IMR-90 (cell line): ENCODE results near the gene GNG7.

Experiments
- BHLHE40 ChIP-seq: fragments of 150-350 bp; IDR thresholded peaks from 2 replicates; pipeline ENCODE4 v1.6.1; 2016; ENCODE audit warnings: mild to moderate bottlenecking, low read depth, low read length
- CEBPB ChIP-seq: IDR thresholded peaks from 2 replicates; pipeline ENCODE4 v1.6.1; 2012; ENCODE audit warnings: low read depth, low read length, improper control_type of control experiment
- CHD1 ChIP-seq: IDR thresholded peaks from 2 replicates; pipeline ENCODE4 v1.6.1; 2012; ENCODE audit warnings: low read depth, low read length, improper control_type of control experiment
- FOS ChIP-seq: fragments of 150-350 bp; IDR thresholded peaks from 2 replicates; pipeline ENCODE4 v1.6.1; 2016; ENCODE audit warnings: low read depth, low read length
- NFE2L2 ChIP-seq: fragments of 150-350 bp; IDR thresholded peaks from 2 replicates; pipeline ENCODE4 v1.6.1; 2016; ENCODE audit warnings: low read depth, mild to moderate bottlenecking, low read length
- POLR2A ChIP-seq: IDR thresholded peaks from 2 replicates; pipeline ENCODE4 v1.6.1; 2012; ENCODE audit warnings: mild to moderate bottlenecking, low read depth, low read length
- RAD21 ChIP-seq: IDR thresholded peaks from 2 replicates; pipeline ENCODE4 v1.6.1; 2012; ENCODE audit warnings: low read length, improper control_type of control experiment
- TF ChIP-seq, protein P1 (sequence below): conservative IDR thresholded peaks from 2 replicates; pipeline ENCODE4 v1.5.1; 2012; ENCODE audit warnings: mild to moderate bottlenecking, low read depth, low read length, improper control_type of control experiment
- TF ChIP-seq, protein P2 (sequence below): fragments of 150-350 bp; IDR thresholded peaks from 2 replicates; pipeline ENCODE4 v1.6.1; 2017; ENCODE audit warnings: mild to moderate bottlenecking, antibody characterized with exemption, low read length, low read depth

DNA sequence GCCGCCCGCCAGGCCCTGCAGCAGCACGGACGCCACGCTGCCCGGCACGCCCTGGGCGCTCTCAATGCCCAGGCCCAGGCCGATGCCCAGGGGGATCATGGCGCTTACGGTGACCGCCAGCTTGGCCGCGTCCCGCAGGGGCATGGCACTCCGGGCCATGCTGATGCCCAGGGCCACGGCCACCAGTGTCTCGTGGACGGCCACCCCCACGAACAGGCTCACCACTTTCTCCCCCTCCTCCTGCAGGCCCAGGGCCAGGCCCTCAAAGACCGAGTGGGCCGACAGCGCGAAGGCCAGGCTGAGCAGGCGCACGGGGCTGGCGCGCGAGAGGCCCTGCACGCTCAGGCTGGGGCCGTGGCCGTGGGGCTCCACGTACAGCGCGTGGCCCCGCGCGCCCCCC lies 30.4 kb upstream of the GNG7 start:
- TF ChIP-seq POLR2A (no peak), RAD21 (no peak), CEBPB (no peak), BHLHE40 (no peak), FOS (no peak), NFE2L2 (no peak), CHD1 (no peak)
- TF ChIP-seq, protein P1, sequence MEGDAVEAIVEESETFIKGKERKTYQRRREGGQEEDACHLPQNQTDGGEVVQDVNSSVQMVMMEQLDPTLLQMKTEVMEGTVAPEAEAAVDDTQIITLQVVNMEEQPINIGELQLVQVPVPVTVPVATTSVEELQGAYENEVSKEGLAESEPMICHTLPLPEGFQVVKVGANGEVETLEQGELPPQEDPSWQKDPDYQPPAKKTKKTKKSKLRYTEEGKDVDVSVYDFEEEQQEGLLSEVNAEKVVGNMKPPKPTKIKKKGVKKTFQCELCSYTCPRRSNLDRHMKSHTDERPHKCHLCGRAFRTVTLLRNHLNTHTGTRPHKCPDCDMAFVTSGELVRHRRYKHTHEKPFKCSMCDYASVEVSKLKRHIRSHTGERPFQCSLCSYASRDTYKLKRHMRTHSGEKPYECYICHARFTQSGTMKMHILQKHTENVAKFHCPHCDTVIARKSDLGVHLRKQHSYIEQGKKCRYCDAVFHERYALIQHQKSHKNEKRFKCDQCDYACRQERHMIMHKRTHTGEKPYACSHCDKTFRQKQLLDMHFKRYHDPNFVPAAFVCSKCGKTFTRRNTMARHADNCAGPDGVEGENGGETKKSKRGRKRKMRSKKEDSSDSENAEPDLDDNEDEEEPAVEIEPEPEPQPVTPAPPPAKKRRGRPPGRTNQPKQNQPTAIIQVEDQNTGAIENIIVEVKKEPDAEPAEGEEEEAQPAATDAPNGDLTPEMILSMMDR = no peak
- TF ChIP-seq, protein P2, sequence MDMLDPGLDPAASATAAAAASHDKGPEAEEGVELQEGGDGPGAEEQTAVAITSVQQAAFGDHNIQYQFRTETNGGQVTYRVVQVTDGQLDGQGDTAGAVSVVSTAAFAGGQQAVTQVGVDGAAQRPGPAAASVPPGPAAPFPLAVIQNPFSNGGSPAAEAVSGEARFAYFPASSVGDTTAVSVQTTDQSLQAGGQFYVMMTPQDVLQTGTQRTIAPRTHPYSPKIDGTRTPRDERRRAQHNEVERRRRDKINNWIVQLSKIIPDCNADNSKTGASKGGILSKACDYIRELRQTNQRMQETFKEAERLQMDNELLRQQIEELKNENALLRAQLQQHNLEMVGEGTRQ = no peak
